Heart left ventricle (tissue), 16 donors: ENCODE measurements around the gene RIF1. TPM values are rescaled to one million over a fixed set of nuclear protein-coding genes. Genes with fewer than 3 reads are reported as not detected.

Experiments used
- ATAC-seq, 4 donors: fragments of 200-7000 bp; cut with Tn5 transposase; one replicate each; pipeline ENCODE4 v1.9.1; 2020 to 2022; ENCODE audit warnings: moderate library complexity in 4 of 4, mild to moderate bottlenecking in 3 of 4, moderate number of reproducible peaks in 1 of 4
- DNase-seq, 5 donors: peaks; one replicate each; pipeline ENCODE4 v3.0.0-alpha.2; 2020
- H3K27ac ChIP-seq, 12 donors: fragments of 200-600 bp; sonication (generic) in 4 of 12; one replicate each; pipeline versions ENCODE4 v1.5.0 to v1.8.0; 2016 to 2022; ENCODE audit warnings: mild to moderate bottlenecking in 2 of 12
- H3K27me3 ChIP-seq, 9 donors: fragments of 200-600 bp; sonication (generic) in 2 of 9; one replicate each; pipeline versions ENCODE4 v1.5.1 to v1.8.0; 2016 to 2022; ENCODE audit warnings: mild to moderate bottlenecking in 3 of 9
- H3K36me3 ChIP-seq, 9 donors: fragments of 200-600 bp; sonication (generic) in 2 of 9; one replicate each; pipeline versions ENCODE4 v1.5.0 to v1.8.0; 2018 to 2022; ENCODE audit warnings: mild to moderate bottlenecking in 2 of 9
- H3K4me1 ChIP-seq, 12 donors: fragments of 200-600 bp; sonication (generic) in 4 of 12; one replicate each; pipeline versions ENCODE4 v1.5.0 to v1.8.0; 2016 to 2022; ENCODE audit warnings: mild to moderate bottlenecking in 3 of 12
- H3K4me3 ChIP-seq, 12 donors: fragments of 200-600 bp; sonication (generic) in 4 of 12; one replicate each; pipeline versions ENCODE4 v1.5.0 to v1.8.0; 2017 to 2022; ENCODE audit warnings: mild to moderate bottlenecking in 9 of 12, moderate library complexity in 4 of 12
- H3K9me3 ChIP-seq, 12 donors: fragments of 200-600 bp; sonication (generic) in 4 of 12; one replicate each; pipeline versions ENCODE4 v1.5.0 to v1.8.0; 2016 to 2022; ENCODE audit warnings: mild to moderate bottlenecking in 1 of 12
- POLR2A ChIP-seq, 2 donors: fragments of 450-650 bp; IDR thresholded peaks; one replicate each; pipeline ENCODE4 v1.6.1; 2017; ENCODE audit warnings: antibody characterized with exemption in 2 of 2, mild to moderate bottlenecking in 2 of 2, moderate library complexity in 2 of 2
- WGBS, 4 donors: extraction: QIAGEN DNeasy Blood & Tissue Kit in 2 of 4; methylation state at CpG; one replicate each; pipeline versions ENCODE4 v1.1.5 to v1.1.7; 2013 to 2018; 5-methylcytosine and 5-hydroxymethylcytosine counted together
- intact Hi-C, 10 donors: fragments of 100-400 bp; cut with DNase I; formaldehyde crosslinking; loops; one replicate each; pipeline versions ENCODE4 v1.11.1 to v1.14.2; 2022
- polyA plus RNA-seq, 2 donors: library from polyadenylated mRNA; stranded (reverse); fragments of 200-250 nt; gene quantifications; one replicate each; pipeline ENCODE4 v1.2.3, GENCODE V29; 2013
- total RNA-seq, 9 donors: library from RNA; depleted of rRNA in 2 of 9; stranded (reverse); fragments of >200 nt in 2 of 9; fragmentation: NEBNext Ultra II Directional in 3 of 9; extraction: Animal tissue kit (Norgen Biotek cat#: 25700) in 3 of 9; gene quantifications; one replicate each; pipeline versions ENCODE4 v1.1.0 to v1.2.4, GENCODE V29; 2016 to 2023
- TF ChIP-seq, protein P1 (sequence below), 12 donors: fragments of 200-600 bp; sonication (generic) in 4 of 12; IDR thresholded peaks; one replicate each; pipeline versions ENCODE4 v1.5.0 to v1.8.0; 2018 to 2022; ENCODE audit warnings: antibody characterized with exemption in 12 of 12, mild to moderate bottlenecking in 5 of 12
- donor health status: ischemic (EF 13 %, LVEDD 7.1; RV severe dilation, severe dysfunction).
- donor health status: healthy with polysubstance abuse.
- donor health status: DM: no; HTN: yes; CAD: no.
- donor health status: DM: no; HTN: no; CAD: no.
- donor health status: ischemic (EF 25% LVEDD 6.9; RV normal size, moderate dysfunction).
- donor health status: ischemic (EF 25% LVEDD 5.7; RV mildly dilated, moderate dysfunction).
- donor health status: healthy.
- donor health status: DM: yes; HTN: yes; CAD: no.
- donor health status: ischemic (EF 35%, LVEDD 5.7; RV mildly dilated, moderate dysfunction).
- donor health status: nonischemic (EF 11% LVEDD 7.7; RV severe dilation, severe dysfunction).
- donor health status: DM: yes; HTN: yes; CAD: no.
- donor health status: PGD.
- donor health status: ischemic (EF 29% LVEDD 5.4; RV normal size, mild dysfunction).
- donor health status: nonischemic (EF 23%, LVEDD 6.1; RV moderate dilation, normal function).

The RIF1 gene
- total and polyA plus RNA-seq, 11 donors = 2.6 to 23.9 (median 14.1) TPM

DNA sequence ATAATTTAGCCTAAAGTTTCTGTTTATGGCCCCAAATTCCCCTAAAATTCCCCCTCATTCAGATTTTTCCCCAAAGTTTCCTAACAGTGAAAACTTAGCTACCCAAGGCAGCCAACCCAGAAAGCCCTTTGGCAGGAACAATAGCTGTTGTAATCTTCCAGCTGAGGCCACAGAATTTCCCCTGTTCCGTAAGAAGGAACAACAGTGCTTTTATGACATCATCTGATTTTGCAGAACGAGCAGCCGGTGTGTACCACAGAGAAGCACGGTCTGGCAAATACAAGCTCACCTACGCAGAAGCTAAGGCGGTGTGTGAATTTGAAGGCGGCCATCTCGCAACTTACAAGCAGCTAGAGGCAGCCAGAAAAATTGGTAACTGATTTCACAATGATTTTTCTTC is 46.0 kb upstream of the RIF1 start:
- ATAC-seq = peak in 3 of 4 donors; percentile 73 to 93 (median 90)
- WGBS, 4 donors = 62 to 72% (median 66%) methylated on average over 8 of the region's 8 CpGs

DNA sequence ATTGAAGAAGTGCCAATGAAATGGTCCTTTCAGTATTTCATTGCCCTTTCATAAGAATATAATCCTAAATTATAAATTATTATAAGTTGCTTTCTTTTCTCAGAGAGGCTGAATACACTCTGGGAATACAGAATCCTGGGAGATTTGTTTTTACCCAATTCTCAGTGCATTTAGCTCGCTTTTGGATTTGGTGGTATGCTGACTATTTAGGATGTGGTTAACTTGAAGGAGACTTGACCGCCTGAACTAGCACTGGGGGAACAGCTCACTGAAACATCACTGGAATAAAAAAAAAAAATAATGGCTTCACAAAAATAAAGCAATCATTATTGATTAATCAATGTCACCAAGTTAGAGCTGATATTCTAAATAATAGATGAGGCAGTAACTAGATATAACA is 42.1 kb upstream of the RIF1 start:
- Histone ChIP-seq H3K27me3 (no peaks in the 10 kb centered on the region), H3K36me3 (peaks cover 0 to 19% (median 3%) of the 10 kb centered on the region in 9 donors), H3K4me3 (no peak overlapping the region), H3K27ac (no peak overlapping the region), H3K4me1 (no peaks in the 10 kb centered on the region), H3K9me3 (peaks cover 0 to 8% (median 0%) of the 10 kb centered on the region in 12 donors)
- no peak for DNase-seq
- intact Hi-C loops = no loop called here
- no peak for TF ChIP-seq POLR2A (IDR thresholded peaks at IDR 0.05)
- TF ChIP-seq, protein P1, sequence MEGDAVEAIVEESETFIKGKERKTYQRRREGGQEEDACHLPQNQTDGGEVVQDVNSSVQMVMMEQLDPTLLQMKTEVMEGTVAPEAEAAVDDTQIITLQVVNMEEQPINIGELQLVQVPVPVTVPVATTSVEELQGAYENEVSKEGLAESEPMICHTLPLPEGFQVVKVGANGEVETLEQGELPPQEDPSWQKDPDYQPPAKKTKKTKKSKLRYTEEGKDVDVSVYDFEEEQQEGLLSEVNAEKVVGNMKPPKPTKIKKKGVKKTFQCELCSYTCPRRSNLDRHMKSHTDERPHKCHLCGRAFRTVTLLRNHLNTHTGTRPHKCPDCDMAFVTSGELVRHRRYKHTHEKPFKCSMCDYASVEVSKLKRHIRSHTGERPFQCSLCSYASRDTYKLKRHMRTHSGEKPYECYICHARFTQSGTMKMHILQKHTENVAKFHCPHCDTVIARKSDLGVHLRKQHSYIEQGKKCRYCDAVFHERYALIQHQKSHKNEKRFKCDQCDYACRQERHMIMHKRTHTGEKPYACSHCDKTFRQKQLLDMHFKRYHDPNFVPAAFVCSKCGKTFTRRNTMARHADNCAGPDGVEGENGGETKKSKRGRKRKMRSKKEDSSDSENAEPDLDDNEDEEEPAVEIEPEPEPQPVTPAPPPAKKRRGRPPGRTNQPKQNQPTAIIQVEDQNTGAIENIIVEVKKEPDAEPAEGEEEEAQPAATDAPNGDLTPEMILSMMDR (IDR thresholded peaks at IDR 0.05) = no peak
- 78 to 89% (median 87%) methylated on average over 2 of the region's 2 CpGs for WGBS, 4 donors
- no peak for ATAC-seq

More for the DNA sequence above, 46.0 kb upstream of the RIF1 start:
- intact Hi-C loops = no loop called here
- H3K9me3 ChIP-seq = peaks cover 0 to 6% (median 0%) of the 10 kb centered on the region in 12 donors
- no peaks in the 10 kb centered on the region for H3K27me3 ChIP-seq
- DNase-seq = peak in 3 of 5 donors; percentile 8 to 52 (median 22)
- peak overlapping the region in 5 of 12 donors; percentile 1 to 50 (median 21) for H3K27ac ChIP-seq
- H3K36me3 ChIP-seq = peaks cover 0 to 15% (median 0%) of the 10 kb centered on the region in 9 donors
- H3K4me3 ChIP-seq = peak overlapping the region in 1 of 12 donors; percentile 6
- TF ChIP-seq, protein P1 (IDR thresholded peaks at IDR 0.05) = no peak
- no peak for TF ChIP-seq POLR2A (IDR thresholded peaks at IDR 0.05)
- no peaks in the 10 kb centered on the region for H3K4me1 ChIP-seq

DNA sequence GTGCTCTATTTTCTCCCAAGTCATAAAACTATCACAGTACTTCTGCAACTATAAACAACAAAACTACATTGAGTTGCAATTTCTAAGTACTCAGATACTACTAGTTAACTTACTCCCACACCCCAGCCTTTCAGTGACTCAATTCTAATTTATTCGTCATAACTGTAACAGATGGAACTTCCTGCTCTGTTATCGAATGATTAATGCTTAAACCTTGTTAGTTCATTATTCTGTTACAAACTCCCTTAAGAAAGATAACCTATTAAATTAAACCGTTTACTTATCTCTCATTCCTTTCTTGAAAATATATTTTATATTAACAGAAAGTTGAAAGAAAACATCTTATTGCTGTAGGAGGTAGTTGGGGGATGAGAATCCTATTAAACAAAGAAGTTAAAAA is 35.3 kb upstream of the RIF1 start:
- DNase-seq = no peak

DNA sequence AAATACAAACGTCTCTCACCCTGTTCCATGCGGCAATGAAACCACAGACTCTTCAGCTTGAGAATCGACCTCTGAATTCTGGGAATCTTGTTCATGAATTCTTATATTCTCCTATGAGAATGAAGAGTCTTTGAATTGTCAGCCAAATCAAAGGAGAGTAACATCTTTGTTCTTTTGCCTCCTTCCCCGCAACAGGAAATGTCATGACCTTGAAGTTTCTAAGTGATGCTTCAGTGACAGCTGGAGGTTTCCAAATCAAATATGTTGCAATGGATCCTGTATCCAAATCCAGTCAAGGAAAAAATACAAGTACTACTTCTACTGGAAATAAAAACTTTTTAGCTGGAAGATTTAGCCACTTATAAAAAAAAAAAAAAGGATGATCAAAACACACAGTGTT is 30.5 kb upstream of the RIF1 start:
- Histone ChIP-seq H3K27me3 (no peaks in the 10 kb centered on the region), H3K36me3 (no peaks in the 10 kb centered on the region), H3K27ac (no peak overlapping the region), H3K4me3 (no peak overlapping the region), H3K4me1 (no peaks in the 10 kb centered on the region), H3K9me3 (no peaks in the 10 kb centered on the region)
- ATAC-seq = no peak
- intact Hi-C loops = no loop called here
- no peak for DNase-seq
- TF ChIP-seq, protein P1 (IDR thresholded peaks at IDR 0.05) = no peak
- no peak for TF ChIP-seq POLR2A (IDR thresholded peaks at IDR 0.05)
- 70 to 79% (median 77%) methylated on average over 4 of the region's 4 CpGs for WGBS, 4 donors

More for the DNA sequence above, 35.3 kb upstream of the RIF1 start:
- 49 to 62% (median 57%) methylated on average over 3 of the region's 3 CpGs for WGBS, 4 donors
- H3K9me3 ChIP-seq = no peaks in the 10 kb centered on the region
- peaks cover 0 to 5% (median 0%) of the 10 kb centered on the region in 9 donors for H3K36me3 ChIP-seq
- no peaks in the 10 kb centered on the region for H3K4me1 ChIP-seq
- intact Hi-C loops = no loop called here
- H3K27me3 ChIP-seq = no peaks in the 10 kb centered on the region
- ATAC-seq = peak in 1 of 4 donors; percentile 74
- H3K27ac ChIP-seq = no peak overlapping the region
- H3K4me3 ChIP-seq = no peak overlapping the region
- no peak for TF ChIP-seq POLR2A (IDR thresholded peaks at IDR 0.05)
- TF ChIP-seq, protein P1 (IDR thresholded peaks at IDR 0.05) = no peak
